GM23338 (cell line): Measurements from ENCODE around the gene POLA2. TPM values are rescaled to one million over a fixed set of nuclear protein-coding genes. Genes with fewer than 3 reads are reported as not detected.

Experiments used
- ATAC-seq: fragments of 200-7000 bp; cut with Tn5 transposase; 3 replicates; pipeline ENCODE4 v1.9.1; 2020
- DNase-seq: peaks from one replicate; pipeline ENCODE4 v3.0.0-alpha.2; 2015; ENCODE audit warnings: low spot score
- H2AFZ ChIP-seq: fragments of 200-600 bp; sonication (generic); 2 replicates; pipeline ENCODE4 v1.8.0; 2016; ENCODE audit warnings: antibody characterized with exemption, mild to moderate bottlenecking, moderate library complexity
- H3F3A ChIP-seq: fragments of 200-600 bp; sonication (generic); replicated peaks from 2 replicates; pipeline ENCODE4 v1.8.0; 2017; ENCODE audit warnings: antibody characterized with exemption, mixed run types, low read depth
- H3K27ac ChIP-seq: fragments of 200-600 bp; sonication (generic); 2 replicates; pipeline ENCODE4 v1.6.1; 2016; ENCODE audit warnings: low read depth
- H3K27me3 ChIP-seq: fragments of 200-600 bp; sonication (generic); 2 replicates; pipeline ENCODE4 v1.8.0; 2016; ENCODE audit warnings: mild to moderate bottlenecking, mixed run types, moderate library complexity; ENCODE audit not compliant: insufficient read depth
- H3K36me3 ChIP-seq: fragments of 200-600 bp; sonication (generic); 2 replicates; pipeline ENCODE4 v1.8.0; 2016; ENCODE audit warnings: mild to moderate bottlenecking; ENCODE audit not compliant: insufficient read depth
- H3K4me1 ChIP-seq: fragments of 200-600 bp; sonication (generic); 2 replicates; pipeline ENCODE4 v1.8.0; 2016; ENCODE audit warnings: mild to moderate bottlenecking, moderate library complexity; ENCODE audit not compliant: insufficient read depth
- H3K4me2 ChIP-seq: fragments of 200-600 bp; sonication (generic); 2 replicates; pipeline ENCODE4 v1.7.1; 2017; ENCODE audit warnings: mixed run types
- H3K4me3 ChIP-seq: fragments of 200-600 bp; sonication (generic); 2 replicates; pipeline ENCODE4 v1.6.1; 2016; ENCODE audit warnings: mixed run types
- H3K79me2 ChIP-seq: fragments of 200-600 bp; sonication (generic); replicated peaks from 2 replicates; pipeline ENCODE4 v1.8.0; 2017; ENCODE audit warnings: mild to moderate bottlenecking; ENCODE audit not compliant: insufficient read depth
- H3K9me2 ChIP-seq: fragments of 200-600 bp; sonication (generic); 2 replicates; pipeline ENCODE4 v1.8.0; 2017; ENCODE audit not compliant: insufficient read depth
- H4K20me1 ChIP-seq: fragments of 200-600 bp; sonication (generic); replicated peaks from 2 replicates; pipeline ENCODE4 v1.8.0; 2017; ENCODE audit warnings: mild to moderate bottlenecking; ENCODE audit not compliant: insufficient read depth
- H3K27ac Mint-ChIP-seq: 2 replicates; pipeline ENCODE4 v1.8.0; 2020; ENCODE audit warnings: inconsistent platforms, mild to moderate bottlenecking, moderate library complexity, mixed read lengths
- H3K27me3 Mint-ChIP-seq: 3 replicates; pipeline ENCODE4 v1.8.0; 2022; ENCODE audit warnings: low read depth, mild to moderate bottlenecking, moderate library complexity, mixed read lengths, inconsistent platforms; ENCODE audit not compliant: insufficient read depth, poor library complexity
- H3K36me3 Mint-ChIP-seq: 3 replicates; pipeline ENCODE4 v1.8.0; 2021; ENCODE audit warnings: low read depth, mild to moderate bottlenecking, inconsistent platforms, moderate library complexity, mixed read lengths
- H3K4me1 Mint-ChIP-seq: 3 replicates; pipeline ENCODE4 v1.8.0; 2020; ENCODE audit warnings: mild to moderate bottlenecking, inconsistent platforms, mixed read lengths
- H3K4me3 Mint-ChIP-seq: 3 replicates; pipeline ENCODE4 v1.8.0; 2021; ENCODE audit warnings: moderate library complexity, mild to moderate bottlenecking, inconsistent platforms, mixed read lengths
- H3K9me3 Mint-ChIP-seq: 3 replicates; pipeline ENCODE4 v1.8.0; 2020; ENCODE audit warnings: moderate library complexity, mild to moderate bottlenecking, inconsistent platforms, mixed read lengths
- CREB1 ChIP-seq: fragments of 250-450 bp; sonication (Bioruptor Pico); IDR thresholded peaks from 2 replicates; pipeline ENCODE4 v1.5.0; 2020; ENCODE audit warnings: low read depth, mild to moderate bottlenecking, moderate library complexity
- CTCF ChIP-seq, 2 experiments: fragments of 200-600 bp in 1 of 2; sonication (generic) in 1 of 2; conservative IDR thresholded peaks; 2 replicates each; pipeline versions ENCODE4 v1.5.1 to v1.6.1; 2016 to 2017; ENCODE audit warnings: antibody characterized with exemption in 2 of 2, low read depth in 2 of 2, mild to moderate bottlenecking in 2 of 2, moderate library complexity in 1 of 2
- POLR2AphosphoS5 ChIP-seq: IDR thresholded peaks from 2 replicates; pipeline ENCODE4 v1.6.1; 2016; ENCODE audit warnings: antibody characterized with exemption, low read depth
- STAT1 ChIP-seq: IDR thresholded peaks from one replicate; pipeline ENCODE4 v1.6.1; 2016; ENCODE audit warnings: antibody characterized with exemption; ENCODE audit not compliant: unreplicated experiment
- ZNF462 ChIP-seq: fragments of 250-450 bp; sonication (Bioruptor Pico); IDR thresholded peaks from 2 replicates; pipeline ENCODE4 v1.5.0; 2020; ENCODE audit warnings: mild to moderate bottlenecking, moderate library complexity
- polyA plus RNA-seq: library from polyadenylated mRNA; unstranded; fragments of >200 nt; fragmentation: Nextera tagmentation; extraction: Ambion mirVana; gene quantifications from 2 replicates; pipeline ENCODE4 v1.2.1, GENCODE V29; 2016
- total RNA-seq: library from RNA; depleted of rRNA; stranded (reverse); fragments of >200 nt; shearing (Covaris generic); gene quantifications from 2 replicates; pipeline ENCODE4 v1.2.3, GENCODE V29; 2014
- TF ChIP-seq, protein P1 (sequence below): IDR thresholded peaks from 2 replicates; pipeline ENCODE4 v1.6.1; 2016; ENCODE audit warnings: antibody characterized with exemption

POLA2 gene
- total and polyA plus RNA-seq, 2 experiments from 2014 or later: 22.5 to 30.4 TPM

DNA sequence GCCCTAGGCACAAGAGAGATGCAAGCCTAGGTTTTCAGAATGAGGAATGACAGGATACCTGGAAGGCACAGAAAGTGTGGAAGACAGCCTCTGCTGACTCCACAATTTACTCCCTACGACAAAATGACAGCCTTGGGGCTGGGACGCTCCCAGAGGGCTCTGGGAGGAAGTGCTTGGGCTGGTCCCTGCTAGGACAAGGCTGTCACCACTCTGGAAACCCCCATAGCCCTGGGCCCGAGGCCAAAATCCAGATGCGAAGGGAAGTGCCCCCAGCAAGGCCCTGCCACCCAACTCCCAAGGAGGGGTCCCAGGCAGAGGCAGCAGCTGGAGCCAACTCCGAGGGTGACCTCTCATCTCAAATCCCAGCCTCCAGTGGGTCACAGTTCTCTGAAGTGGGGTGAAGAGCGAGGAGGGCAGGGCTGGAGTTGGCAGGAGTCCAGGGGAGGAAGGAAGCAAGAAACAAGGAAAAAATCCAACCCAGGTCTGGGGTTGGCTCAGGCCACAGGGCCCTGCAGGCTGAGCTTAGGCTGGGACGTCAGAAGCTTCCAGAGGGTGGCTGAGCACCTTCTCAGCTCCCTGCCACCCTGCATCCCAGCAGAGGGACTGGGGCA lies 46.6 kb downstream of the POLA2 start (continued):
- TF ChIP-seq ZNF462: no peak

DNA sequence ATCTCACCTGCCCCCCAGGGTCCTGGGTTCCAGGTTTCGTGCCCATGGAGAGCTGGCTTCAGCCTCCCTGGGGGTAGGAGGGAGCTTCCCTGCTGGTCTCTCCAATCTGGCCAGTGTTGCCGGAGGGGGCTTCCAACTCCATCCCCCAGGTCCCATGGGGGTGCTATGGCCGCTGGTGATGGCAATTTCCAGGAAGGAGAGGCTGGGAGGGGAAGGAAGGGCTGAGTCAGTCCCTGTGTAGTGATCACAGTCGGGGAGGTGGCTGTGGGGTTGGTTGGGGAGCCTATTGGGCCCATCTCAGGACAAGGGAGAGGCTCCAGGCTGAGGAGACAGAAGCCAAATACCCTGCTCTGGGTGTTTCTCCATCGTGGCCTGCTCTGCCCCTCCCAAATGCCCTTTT lies 47.2 kb downstream of the POLA2 start:
- H3K4me1 ChIP-seq: peaks cover 17% of the 10 kb centered on the region
- Mint-ChIP-seq H3K9me3 (no peaks in the 10 kb centered on the region; the same call in 2 of the 3 replicates), H3K27me3 (peaks cover 37% of the 10 kb centered on the region), H3K36me3 (peaks cover 4% of the 10 kb centered on the region; the same call in 2 of the 3 replicates), H3K27ac (no peak overlapping the region), H3K4me3 (no peak overlapping the region), H3K4me1 (peaks cover 11% of the 10 kb centered on the region)
- H3K79me2 ChIP-seq: no peaks in the 10 kb centered on the region
- H3K27me3 ChIP-seq: peaks cover 12% of the 10 kb centered on the region
- H3K9me2 ChIP-seq: no peaks in the 10 kb centered on the region
- DNase-seq (no peak), ATAC-seq (no peak)
- H2AFZ ChIP-seq: no peak overlapping the region
- TF ChIP-seq STAT1: no peak
- H3K36me3 ChIP-seq: no peaks in the 10 kb centered on the region
- H3K27ac ChIP-seq: no peak overlapping the region
- no peak overlapping the region for H3K4me3 ChIP-seq
- 0 out of 2 replicates have a peak, but pooled peaks cover 9% of the 10 kb centered on the region for H3F3A ChIP-seq
- no peaks in the 10 kb centered on the region; the same call in 1 of the 2 replicates for H4K20me1 ChIP-seq
- H3K4me2 ChIP-seq: no peak overlapping the region

DNA sequence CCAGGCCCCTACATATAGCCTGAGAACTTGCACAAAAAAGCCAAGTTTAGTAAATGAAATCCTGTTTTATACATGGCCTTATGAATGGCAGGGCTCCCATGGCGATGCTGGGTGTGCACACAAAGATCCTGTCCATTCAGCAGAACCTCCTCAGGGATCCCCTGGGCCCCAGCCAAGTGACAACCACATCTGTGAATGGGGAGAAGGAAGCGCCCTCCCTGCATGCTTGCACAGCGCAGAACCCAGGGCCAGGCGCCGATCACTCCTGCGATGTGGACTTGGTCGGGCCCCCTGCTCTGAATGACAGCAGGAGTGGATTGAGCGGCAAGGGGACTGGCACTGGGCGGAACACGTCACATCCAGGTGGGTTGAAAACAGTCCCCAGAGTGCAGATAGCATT lies 48.5 kb downstream of the POLA2 start:
- DNase-seq: no peak
- Histone ChIP-seq H3K79me2 (no peaks in the 10 kb centered on the region), H3K4me3 (no peak overlapping the region), H3K27me3 (peaks cover 14% of the 10 kb centered on the region), H2AFZ (no peak overlapping the region), H3K27ac (no peak overlapping the region), H3K4me1 (peaks cover 18% of the 10 kb centered on the region), H4K20me1 (no peaks in the 10 kb centered on the region; the same call in 1 of the 2 replicates), H3K9me2 (no peaks in the 10 kb centered on the region), H3F3A (0 out of 2 replicates have a peak, but pooled peaks cover 13% of the 10 kb centered on the region), H3K4me2 (no peak overlapping the region), H3K36me3 (no peaks in the 10 kb centered on the region)
- no peaks in the 10 kb centered on the region for H3K9me3 Mint-ChIP-seq
- TF ChIP-seq CTCF (conservative IDR thresholded peaks at IDR 0.05; ENCODE audit: low read depth in 2 of 2) (no peak), CREB1 (CRISPR knock-in tag) (no peak), POLR2AphosphoS5 (no peak)
- TF ChIP-seq, protein P1, sequence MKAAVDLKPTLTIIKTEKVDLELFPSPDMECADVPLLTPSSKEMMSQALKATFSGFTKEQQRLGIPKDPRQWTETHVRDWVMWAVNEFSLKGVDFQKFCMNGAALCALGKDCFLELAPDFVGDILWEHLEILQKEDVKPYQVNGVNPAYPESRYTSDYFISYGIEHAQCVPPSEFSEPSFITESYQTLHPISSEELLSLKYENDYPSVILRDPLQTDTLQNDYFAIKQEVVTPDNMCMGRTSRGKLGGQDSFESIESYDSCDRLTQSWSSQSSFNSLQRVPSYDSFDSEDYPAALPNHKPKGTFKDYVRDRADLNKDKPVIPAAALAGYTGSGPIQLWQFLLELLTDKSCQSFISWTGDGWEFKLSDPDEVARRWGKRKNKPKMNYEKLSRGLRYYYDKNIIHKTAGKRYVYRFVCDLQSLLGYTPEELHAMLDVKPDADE: no peak
- no peak overlapping the region for H3K27ac Mint-ChIP-seq
- ATAC-seq: no peak
- H3K27me3 Mint-ChIP-seq: peaks cover 37% of the 10 kb centered on the region
- no peaks in the 10 kb centered on the region; the same call in 1 of the 3 replicates for H3K36me3 Mint-ChIP-seq
- H3K4me1 Mint-ChIP-seq: peaks cover 14% of the 10 kb centered on the region
- H3K4me3 Mint-ChIP-seq: no peak overlapping the region
